NCI-H2171 treated with DMSO at 0.1 percent for 48 hours (cell line): ENCODE data around the gene LIME1.
"Not testable (repeated sequence)": the region's sequence is repeated elsewhere in the genome, so short reads cannot be mapped to it uniquely, and the experiment has no call there.

Source experiments
- DNase-seq: peaks from one replicate; lab custom pipeline; 2025; lab: John Stamatoyannopoulos, UW

The LIME1 gene

DNA sequence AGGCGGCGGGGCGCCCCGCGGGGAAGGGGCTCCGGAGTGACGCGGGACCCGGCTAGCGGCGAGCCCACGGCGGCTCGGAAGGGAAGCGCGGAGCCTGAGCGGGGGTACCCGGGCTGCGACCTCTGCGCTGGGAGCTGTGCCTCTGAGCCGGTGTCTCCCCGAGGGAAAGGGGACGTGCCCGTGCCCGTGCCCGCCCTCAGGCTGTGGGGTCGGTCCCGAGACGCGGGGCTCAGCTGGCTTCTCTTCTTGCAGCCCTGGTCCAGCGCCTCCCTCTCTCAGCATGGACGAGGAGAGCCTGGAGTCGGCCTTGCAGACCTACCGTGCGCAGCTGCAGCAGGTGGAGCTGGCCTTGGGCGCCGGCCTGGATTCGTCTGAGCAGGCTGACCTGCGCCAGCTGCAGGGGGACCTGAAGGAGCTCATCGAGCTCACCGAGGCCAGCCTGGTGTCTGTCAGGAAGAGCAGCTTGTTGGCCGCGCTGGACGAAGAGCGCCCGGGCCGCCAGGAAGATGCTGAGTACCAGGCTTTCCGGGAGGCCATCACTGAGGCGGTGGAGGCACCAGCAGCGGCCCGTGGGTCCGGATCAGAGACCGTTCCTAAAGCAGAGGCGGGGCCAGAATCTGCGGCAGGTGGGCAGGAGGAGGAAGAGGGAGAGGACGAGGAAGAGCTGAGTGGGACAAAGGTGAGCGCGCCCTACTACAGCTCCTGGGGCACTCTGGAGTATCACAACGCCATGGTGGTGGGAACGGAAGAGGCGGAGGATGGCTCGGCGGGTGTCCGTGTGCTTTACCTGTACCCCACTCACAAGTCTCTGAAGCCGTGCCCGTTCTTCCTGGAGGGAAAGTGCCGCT lies 27.9 kb upstream of the LIME1 start:
- DNase-seq, result no peak

DNA sequence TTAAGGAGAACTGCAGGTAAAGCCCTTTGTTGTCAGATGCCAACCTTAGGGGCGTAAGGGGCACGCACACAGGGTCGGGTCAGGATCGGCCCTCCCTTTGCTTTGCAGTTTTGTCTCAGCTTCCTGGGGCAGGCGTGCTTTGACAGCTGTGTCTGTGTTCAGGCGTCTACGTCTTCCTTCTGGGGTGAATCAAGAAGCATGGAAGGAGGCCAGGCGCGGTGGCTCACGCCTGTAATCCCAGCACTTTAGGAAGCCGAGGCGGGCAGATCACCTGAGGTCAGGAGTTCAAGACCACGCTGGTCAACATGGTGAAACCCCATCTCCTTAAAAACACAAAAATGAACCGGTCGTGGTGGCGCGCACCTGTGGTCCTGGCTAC lies 27.3 kb upstream of the LIME1 start:
- DNase-seq, result no peak

DNA sequence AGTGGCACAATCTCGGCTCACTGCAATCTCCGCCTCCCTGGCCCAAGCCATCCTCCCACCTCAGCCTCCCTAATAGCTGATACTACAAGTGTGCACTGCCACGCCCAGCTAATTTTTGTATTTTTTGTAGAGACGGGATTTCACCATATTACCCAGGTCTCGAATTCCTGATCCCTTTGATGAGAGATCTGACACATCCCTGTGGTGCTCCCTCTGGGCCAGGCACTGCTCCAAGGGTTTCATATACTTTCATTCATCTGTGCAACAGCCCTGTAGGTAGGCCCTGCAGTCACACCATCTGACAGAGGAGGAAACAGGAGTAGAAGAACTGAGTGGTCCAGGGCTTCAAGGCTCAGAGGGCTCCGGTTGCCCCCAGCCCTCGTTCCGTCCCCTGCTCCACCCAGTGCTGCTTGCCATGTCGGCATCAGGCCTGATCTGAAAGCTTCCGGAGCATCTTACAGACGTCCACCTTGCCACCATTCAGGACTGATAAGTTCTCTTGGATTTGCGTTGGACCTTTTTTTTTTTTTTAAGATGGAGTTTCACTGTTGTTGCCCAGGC lies 25.3 kb upstream of the LIME1 start:
- DNase-seq, result no peak

DNA sequence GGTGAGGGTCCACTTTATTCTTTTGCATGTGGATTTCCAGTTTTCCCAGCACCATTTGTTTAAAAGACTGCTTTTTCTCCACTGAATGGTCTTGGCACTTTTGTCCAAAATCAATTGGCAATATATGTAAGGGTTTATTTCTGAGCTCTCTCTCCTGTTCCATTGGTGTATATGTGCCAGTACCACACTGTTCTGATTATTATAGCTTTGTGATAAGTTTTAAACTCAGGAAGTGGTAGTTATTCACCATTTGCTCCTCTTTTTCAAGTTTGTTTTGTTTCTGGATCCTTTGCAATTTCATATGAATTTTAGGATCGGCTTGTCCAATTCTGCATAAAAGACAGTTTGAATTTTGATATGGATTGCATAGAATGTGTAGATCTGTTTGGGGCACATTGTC lies 24.3 kb upstream of the LIME1 start:
- no peak for DNase-seq

- no peak for DNase-seq
Observed at GRCh38 chr20:63714858-63715257, 21.6 kb upstream of the LIME1 start.

DNA sequence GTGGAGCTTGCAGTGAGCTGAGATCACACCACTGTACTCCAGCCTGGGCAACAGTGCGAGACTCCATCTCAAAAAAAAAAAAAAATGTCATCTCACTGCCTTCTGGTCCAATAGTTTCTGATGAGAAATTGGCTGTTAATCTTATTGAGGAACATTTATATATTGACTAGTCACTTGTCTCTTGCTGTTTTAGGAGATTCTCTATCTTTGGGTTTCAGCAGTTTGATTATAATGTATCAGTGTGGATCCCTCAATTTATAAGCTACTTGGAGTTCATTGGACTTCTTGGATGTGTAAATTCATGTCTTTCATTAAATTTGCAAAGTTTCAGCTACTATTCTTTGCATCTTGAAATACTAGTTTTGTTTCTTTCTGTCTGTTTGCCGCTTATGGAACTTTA lies 17.5 kb upstream of the LIME1 start:
- no peak for DNase-seq

- not testable (repeated sequence) for DNase-seq
Observed at GRCh38 chr20:63722967-63723622, 13.4 kb upstream of the LIME1 start.

DNA sequence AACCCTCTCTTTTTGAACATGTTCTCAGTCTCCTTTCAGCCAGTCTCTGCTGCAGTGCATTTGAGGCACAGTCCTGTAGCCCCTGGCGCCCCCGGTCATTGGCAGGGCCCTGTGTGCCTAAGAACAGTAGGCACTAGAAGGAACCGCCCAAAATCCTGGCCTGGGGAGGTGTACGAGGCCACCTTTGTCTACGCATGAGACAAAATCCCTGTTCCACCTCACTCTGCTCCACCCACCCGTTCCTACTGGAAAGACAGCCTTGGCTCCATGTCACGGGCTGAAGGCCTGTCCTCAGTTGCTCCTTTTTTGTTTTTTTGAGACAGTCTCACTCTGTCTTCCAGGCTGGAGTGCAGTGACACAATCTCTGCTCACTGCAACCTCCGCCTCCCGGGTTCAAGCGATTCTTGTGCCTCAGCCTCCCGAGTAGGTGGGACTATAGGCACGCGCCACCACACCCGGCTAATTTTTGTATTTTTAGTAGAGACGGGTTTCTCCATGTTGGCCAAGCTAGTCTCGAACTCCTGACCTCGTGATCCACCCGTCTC lies 6.2 kb upstream of the LIME1 start:
- not testable (repeated sequence) for DNase-seq

- DNase-seq, result no peak
Observed at GRCh38 chr20:63731410-63731809, 5.1 kb upstream of the LIME1 start.

DNA sequence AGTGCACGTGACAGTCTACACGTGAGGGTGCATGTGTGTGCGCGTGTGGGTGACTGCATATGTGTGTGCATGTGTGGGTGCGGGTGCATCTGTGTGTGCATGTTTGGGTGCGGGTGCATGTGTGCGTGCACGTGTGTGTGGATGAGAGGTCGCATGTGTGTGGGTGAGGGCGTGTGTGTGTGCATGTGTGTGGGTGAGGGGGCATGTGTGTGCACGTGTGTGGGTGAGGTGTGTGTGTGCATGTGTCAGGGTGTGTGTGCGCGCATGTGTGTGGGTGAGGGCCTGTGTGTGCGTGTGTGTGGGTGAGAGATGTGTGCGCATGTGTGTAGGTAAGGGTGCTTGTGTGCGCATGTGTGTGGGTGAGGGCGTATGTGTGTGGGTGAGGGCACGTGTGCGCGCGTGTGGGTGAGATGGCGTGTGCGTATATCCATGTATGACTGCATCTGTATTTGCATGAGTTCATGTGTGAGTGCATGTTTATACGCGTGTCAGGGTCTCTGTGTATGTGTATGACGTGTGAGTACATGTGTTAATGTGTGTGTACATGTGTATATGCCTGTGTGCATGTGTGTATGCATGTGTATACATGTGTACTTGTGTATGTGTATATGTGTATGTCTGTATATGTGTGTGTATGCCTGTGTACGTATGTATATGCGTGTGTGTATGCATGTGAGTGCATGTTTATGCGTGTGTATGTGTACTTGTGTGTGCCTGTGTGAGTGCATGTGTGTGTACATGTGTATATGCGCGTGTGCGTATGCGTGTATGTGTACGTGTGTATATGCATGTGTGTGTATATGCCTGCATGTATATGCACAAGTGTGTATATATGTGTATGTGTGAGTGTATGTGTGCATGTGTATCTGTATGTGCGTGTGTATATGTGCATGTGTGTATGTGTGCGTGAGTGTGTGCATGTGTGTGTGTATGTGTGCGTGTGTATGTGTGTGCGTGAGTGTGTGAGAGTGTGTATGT lies 4.1 kb upstream of the LIME1 start:
- no peak for DNase-seq

DNA sequence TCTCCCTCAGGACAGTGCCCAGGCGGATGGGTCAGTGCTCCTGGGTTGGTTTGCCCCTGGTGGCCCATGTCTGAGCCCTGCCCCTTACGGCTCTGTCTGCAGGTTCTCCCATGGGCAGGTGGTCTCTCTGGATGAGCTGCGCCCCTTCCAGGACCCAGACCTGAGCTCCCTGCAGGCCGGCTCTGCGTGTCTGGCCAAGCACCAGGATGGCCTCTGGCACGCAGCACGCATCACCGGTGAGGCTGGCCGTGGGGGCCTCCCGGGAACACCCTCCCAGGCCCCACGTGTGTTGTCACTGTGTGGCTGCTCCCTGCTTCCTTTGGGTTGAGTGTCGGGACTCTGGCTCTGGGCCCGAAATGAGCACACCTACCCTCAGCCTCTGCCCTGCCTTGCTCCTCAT lies 3.3 kb upstream of the LIME1 start:
- DNase-seq, result no peak

- DNase-seq, result no peak
Observed at GRCh38 chr20:63733579-63734081, 2.8 kb upstream of the LIME1 start.

GRCh38 chr20:63734111-63734945 lies 2.1 kb upstream of the LIME1 start:
- DNase-seq, result no peak

- no peak for DNase-seq
Observed at GRCh38 chr20:63734946-63735858, 1.3 kb upstream of the LIME1 start.

DNA sequence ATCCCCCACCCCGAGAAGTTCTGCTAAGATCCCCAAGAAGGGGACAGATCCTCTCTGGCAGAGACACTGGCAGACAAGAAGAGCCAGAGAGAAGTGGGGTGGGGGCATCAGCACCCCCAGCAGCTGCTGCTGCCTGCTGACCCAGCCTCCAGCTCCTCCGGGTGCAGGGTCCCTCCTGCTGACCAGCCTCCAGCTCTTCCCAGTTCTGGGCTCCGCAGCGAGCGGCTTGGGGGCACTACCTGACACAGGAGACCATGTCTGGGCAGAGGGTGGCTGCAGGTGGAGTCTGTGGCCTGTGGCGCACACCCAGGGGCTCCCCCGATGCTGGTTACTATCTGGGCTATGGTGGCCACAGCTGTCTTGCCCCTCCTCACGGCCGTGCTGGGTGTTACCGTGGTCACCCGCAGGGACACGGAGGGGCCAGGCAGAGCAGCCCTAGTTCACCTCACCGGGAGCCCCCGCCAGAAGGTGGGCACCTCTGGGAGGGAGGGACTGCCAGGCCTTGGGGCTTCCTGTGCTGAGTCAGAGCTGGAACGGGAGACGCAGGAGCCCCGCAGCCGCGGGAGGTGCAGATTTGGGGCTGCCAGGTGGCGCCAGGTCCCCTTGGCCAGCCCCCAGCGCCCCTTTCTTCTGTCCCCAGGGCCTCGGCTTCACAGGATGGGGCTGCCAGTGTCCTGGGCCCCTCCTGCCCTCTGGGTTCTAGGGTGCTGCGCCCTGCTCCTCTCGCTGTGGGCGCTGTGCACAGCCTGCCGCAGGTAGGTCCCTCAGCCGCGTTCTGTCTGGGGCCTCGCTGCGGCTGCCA lies 630 bp downstream of the LIME1 start:
- peak; percentile 70 for DNase-seq

- DNase-seq, result no peak
Observed at GRCh38 chr20:63737695-63737944, 1.2 kb downstream of the LIME1 start.

DNA sequence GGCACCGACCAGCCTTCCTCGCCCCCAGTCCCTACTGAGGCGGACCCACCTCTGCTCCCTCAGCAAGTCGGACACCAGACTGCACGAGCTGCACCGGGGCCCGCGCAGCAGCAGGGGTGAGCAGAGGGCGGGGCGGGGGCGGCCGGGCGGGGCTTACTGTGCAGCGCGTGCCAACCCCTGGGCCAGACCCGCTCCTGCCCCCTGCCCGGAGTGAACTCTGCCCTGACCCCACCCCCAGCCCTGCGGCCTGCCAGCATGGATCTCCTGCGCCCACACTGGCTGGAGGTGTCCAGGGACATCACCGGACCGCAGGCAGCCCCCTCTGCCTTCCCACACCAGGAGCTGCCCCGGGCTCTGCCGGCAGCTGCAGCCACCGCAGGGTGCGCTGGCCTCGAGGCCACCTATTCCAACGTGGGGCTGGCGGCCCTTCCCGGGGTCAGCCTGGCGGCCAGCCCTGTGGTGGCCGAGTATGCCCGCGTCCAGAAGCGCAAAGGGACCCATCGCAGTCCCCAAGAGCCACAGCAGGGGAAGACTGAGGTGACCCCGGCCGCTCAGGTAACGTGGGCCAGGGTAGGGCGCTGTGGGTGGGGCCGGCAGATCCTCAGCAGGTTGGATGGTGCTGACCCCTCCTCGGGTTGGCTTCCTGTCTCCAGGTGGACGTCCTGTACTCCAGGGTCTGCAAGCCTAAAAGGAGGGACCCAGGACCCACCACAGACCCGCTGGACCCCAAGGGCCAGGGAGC lies 1.7 kb downstream of the LIME1 start:
- peak; percentile 40 for DNase-seq

DNA sequence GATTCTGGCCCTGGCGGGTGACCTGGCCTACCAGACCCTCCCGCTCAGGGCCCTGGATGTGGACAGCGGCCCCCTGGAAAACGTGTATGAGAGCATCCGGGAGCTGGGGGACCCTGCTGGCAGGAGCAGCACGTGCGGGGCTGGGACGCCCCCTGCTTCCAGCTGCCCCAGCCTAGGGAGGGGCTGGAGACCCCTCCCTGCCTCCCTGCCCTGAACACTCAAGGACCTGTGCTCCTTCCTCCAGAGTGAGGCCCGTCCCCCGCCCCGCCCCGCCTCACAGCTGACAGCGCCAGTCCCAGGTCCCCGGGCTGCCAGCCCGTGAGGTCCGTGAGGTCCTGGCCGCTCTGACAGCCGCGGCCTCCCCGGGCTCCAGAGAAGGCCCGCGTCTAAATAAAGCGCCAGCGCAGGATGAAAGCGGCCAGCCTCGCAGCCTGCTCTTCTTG lies 2.2 kb downstream of the LIME1 start:
- peak; percentile 50 for DNase-seq
